AG08396 (cell line): ENCODE measurements around the gene ZNF592.

Source experiments
- DNase-seq: peaks from one replicate; pipeline ENCODE4 v3.0.0; 2012; ENCODE audit warnings: low spot score, mixed read lengths

Gene ZNF592

GRCh38 chr15:84778194-84778593 lies 29.8 kb downstream of the ZNF592 start:
- no peak for DNase-seq

DNA sequence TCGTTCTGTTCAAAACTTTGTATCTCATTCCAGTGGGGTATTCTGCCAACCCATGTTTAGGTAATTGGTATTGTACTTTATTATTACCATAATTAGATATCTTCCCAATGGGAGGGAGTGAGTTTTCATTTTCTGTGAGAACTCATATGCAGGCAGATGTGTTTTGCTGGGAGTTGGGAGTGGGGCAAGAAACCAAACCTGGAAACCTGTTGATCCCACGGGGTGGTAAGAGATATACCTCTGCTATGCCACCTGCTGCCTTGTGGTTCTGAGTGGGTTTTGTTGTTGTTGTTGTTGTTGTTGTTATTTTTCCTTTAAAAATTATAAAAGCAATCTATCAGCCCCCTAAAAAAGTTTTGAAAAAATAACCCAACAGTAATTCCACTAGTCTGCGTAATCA lies 32.1 kb downstream of the ZNF592 start:
- DNase-seq, result no peak

GRCh38 chr15:84781495-84781894 lies 33.1 kb downstream of the ZNF592 start:
- no peak for DNase-seq

DNA sequence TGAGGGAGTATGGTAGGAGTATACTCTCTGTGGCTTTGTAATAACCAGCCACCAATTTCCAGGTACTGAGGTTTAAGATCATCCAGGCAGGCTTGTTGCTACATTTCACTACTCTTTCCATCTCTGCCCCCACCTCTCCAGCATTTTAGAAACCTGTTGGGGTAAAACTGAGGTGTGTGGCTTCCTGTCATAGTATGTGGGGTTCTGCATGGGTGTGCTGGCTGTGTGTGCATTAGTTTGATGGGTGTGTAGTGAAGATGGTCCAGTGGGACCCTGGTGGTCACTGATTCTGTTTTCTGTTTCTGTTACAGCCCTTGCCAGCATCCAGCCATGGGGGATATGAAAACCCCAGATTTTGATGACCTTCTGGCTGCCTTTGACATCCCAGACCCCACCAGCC lies 34.0 kb downstream of the ZNF592 start:
- no peak for DNase-seq

GRCh38 chr15:84783493-84784251 lies 35.3 kb downstream of the ZNF592 start:
- DNase-seq, result no peak

GRCh38 chr15:84784262-84784661 lies 35.9 kb downstream of the ZNF592 start:
- no peak for DNase-seq

DNA sequence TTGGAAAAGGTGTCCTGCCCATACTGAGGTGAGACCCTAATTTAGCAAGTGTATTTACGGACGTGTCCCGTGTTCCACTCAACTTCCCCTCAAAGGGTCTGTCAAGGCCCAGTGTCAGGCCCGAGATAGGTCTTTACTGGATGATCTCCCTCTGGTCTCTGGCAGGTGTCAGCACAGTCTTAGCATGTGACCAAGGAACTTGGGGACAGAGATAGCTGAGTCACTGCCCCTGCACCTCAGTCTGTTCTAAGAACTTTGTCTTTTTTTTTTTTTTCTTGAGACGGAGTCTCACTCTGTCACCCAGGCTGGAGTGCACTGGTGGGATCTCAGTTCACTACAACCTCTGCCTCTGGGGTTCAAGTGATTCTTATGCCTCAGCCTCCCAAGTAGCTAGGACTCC lies 36.7 kb downstream of the ZNF592 start:
- DNase-seq, result no peak

DNA sequence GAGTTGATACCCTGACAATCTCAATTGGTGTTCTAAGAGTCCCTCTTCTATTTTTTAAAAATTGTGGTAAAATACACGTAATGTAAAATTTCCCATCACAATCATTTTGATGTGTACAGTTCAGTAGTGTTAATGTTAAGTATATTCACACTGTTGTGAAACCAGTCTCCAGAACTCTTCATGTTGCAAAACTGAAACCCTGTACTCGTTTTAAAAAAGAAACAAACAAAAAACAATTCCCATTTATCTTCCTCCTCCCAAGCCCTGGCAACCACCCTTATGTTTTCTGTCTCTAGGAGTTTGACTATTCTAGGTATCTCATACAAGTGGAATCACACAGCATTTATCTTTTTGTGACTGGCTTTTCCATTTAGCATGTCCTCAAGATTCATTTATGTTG lies 40.1 kb downstream of the ZNF592 start:
- no peak for DNase-seq

- no peak for DNase-seq
Measured at GRCh38 chr15:84789762-84790161, 41.4 kb downstream of the ZNF592 start.

DNA sequence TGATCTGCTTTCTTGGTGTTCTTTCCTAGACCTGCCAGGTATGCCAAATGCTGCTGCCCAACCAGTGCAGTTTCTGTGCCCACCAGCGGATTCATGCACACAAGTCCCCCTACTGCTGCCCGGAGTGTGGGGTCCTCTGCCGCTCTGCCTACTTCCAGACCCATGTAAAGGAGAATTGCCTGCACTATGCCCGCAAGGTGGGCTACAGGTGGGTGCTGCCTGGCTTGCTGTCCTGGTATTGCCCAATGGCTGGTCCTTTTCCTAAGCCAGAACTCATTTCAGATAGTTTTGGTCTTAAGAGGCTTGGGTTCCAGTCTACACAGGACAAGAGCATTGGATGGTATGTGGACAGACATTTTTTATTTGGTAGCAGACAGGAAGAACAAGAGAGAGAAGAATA lies 42.3 kb downstream of the ZNF592 start:
- DNase-seq, result no peak

- DNase-seq, result no peak
Measured at GRCh38 chr15:84791763-84792162, 43.4 kb downstream of the ZNF592 start.

DNA sequence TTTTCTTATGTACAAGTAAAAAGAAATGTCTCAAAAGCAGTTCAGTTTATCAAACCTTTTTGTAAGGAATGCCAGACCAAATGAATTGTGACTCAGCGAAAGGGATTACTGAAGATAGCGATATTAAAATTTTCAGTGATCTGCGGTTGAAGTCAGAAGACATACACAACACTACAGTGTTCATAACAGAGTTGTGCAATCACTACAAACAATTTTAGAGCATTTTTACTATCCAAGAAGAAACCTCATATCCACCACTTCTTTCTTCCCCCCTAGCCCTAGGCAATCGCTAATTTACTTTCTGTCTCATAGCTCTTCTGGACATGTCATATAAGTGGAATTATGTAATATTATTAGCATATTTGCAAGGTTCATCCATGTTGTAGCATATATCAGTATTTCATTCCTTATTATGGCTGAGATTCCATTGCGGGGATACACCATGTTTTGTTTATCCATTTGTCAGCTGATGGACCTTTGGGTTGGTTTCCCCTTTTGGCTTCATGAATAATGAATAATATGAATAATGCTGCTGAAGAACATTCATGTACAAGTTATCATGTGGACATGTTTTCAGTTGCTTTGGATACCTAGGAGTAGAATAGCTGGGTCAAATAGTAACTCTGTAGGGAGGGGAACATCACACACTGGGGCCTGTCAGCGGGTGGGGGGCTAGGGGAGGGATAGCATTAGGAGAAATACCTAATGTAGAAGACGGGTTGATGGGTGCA lies 45.2 kb downstream of the ZNF592 start:
- no peak for DNase-seq

DNA sequence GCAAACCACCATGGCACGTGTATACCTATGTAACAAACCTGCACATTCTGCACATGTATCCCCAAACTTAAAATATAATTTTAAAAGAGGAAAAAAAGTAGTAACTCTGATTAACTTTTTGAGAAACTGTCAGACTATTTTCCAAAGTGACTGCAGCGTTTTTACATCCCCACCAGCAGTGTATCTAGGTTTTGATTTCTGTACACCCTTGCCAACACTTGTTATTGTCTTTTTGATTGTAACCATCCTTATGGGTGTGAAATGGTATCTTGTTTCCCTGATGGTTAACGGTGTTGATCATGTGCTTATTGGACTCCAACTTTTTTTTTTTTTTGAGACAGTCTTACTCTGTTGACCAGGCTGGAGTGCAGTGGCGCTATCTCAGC lies 45.8 kb downstream of the ZNF592 start:
- no peak for DNase-seq

GRCh38 chr15:84795186-84795585 lies 46.8 kb downstream of the ZNF592 start:
- DNase-seq, result no peak

- DNase-seq, result peak; percentile 68
Measured at GRCh38 chr15:84797212-84797611, 48.8 kb downstream of the ZNF592 start.

GRCh38 chr15:84797801-84798200 lies 49.4 kb downstream of the ZNF592 start:
- no peak for DNase-seq

- no peak for DNase-seq
Measured at GRCh38 chr15:84798436-84798946, 50.1 kb downstream of the ZNF592 start.

GRCh38 chr15:84799511-84800187 lies 51.3 kb downstream of the ZNF592 start:
- DNase-seq, result no peak

GRCh38 chr15:84800365-84800806 lies 52.0 kb downstream of the ZNF592 start:
- DNase-seq, result no peak

- DNase-seq, result no peak
Measured at GRCh38 chr15:84804005-84804900, 55.9 kb downstream of the ZNF592 start.

- DNase-seq, result no peak
Measured at GRCh38 chr15:84805221-84805620, 56.8 kb downstream of the ZNF592 start.

GRCh38 chr15:84807228-84807627 lies 58.8 kb downstream of the ZNF592 start:
- DNase-seq, result no peak
